WTC11 (cell line): ENCODE data around the gene IL17RB. TPM values are rescaled to one million over a fixed set of nuclear protein-coding genes. Genes with fewer than 3 reads are reported as not detected.

ENCODE experiments used
- ATAC-seq: fragments of 200-7000 bp; cut with Tn5 transposase; 2 replicates; pipeline ENCODE4 v1.10.0; 2021; ENCODE audit warnings: mild to moderate bottlenecking, moderate library complexity
- CTCF ChIA-PET: fragments of 300-600 bp; sonication (Branson Sonifier 250); formaldehyde crosslinking; loops from one replicate; lab custom pipeline; 2021; ENCODE audit warnings: antibody characterized with exemption; lab: Charles Lee
- POLR2A ChIA-PET: fragments of 350-600 bp; sonication (Branson Sonifier 250); formaldehyde crosslinking; loops from one replicate; lab custom pipeline; 2021; ENCODE audit warnings: antibody characterized with exemption; lab: Charles Lee
- DNase-seq: peaks from one replicate; pipeline ENCODE4 v3.0.0; 2021; ENCODE audit warnings: low spot score
- H3K27ac Mint-ChIP-seq: 2 replicates; pipeline ENCODE4 v1.8.0; 2021; ENCODE audit warnings: mixed read lengths
- H3K27me3 Mint-ChIP-seq: 2 replicates; pipeline ENCODE4 v1.8.0; 2021; ENCODE audit warnings: low read depth, mild to moderate bottlenecking, moderate library complexity, mixed read lengths
- H3K36me3 Mint-ChIP-seq: 2 replicates; pipeline ENCODE4 v1.8.0; 2021; ENCODE audit warnings: mixed read lengths
- H3K4me1 Mint-ChIP-seq: 2 replicates; pipeline ENCODE4 v1.8.0; 2022; ENCODE audit warnings: mixed read lengths
- H3K4me3 Mint-ChIP-seq: 2 replicates; pipeline ENCODE4 v1.8.0; 2021; ENCODE audit warnings: mild to moderate bottlenecking, moderate library complexity, mixed read lengths
- H3K9me3 Mint-ChIP-seq: 2 replicates; pipeline ENCODE4 v1.8.0; 2021; ENCODE audit warnings: mixed read lengths
- ATF1 ChIP-seq: sonication (generic); formaldehyde crosslinking; IDR thresholded peaks from 2 replicates; pipeline ENCODE4 v1.8.1; 2023; ENCODE audit warnings: mild to moderate bottlenecking, moderate library complexity, missing genetic modification reagents
- CREM ChIP-seq: sonication (generic); formaldehyde crosslinking; IDR thresholded peaks from 2 replicates; pipeline ENCODE4 v1.8.1; 2022; ENCODE audit warnings: mild to moderate bottlenecking, missing genetic modification reagents, moderate library complexity
- FOXK1 ChIP-seq: sonication (generic); formaldehyde crosslinking; IDR thresholded peaks from 2 replicates; pipeline ENCODE4 v1.8.0; 2022; ENCODE audit warnings: mild to moderate bottlenecking, moderate library complexity, missing genetic modification reagents
- JAZF1 ChIP-seq: fragments of 250-450 bp; sonication (Bioruptor Pico); IDR thresholded peaks from 2 replicates; pipeline ENCODE4 v1.9.0; 2021; ENCODE audit warnings: moderate library complexity, mild to moderate bottlenecking, inconsistent platforms
- MXD4 ChIP-seq: fragments of 250-450 bp; sonication (Bioruptor Pico); IDR thresholded peaks from 2 replicates; pipeline ENCODE4 v1.8.0; 2021; ENCODE audit warnings: mild to moderate bottlenecking, moderate library complexity, borderline replicate concordance
- MYBL2 ChIP-seq: sonication (generic); formaldehyde crosslinking; IDR thresholded peaks from 2 replicates; pipeline ENCODE4 v1.8.1; 2023; ENCODE audit warnings: mild to moderate bottlenecking, moderate library complexity, missing genetic modification reagents
- PRRX2 ChIP-seq: fragments of 250-450 bp; sonication (Bioruptor Pico); IDR thresholded peaks from 2 replicates; pipeline ENCODE4 v1.8.0; 2021; ENCODE audit warnings: mild to moderate bottlenecking
- RORB ChIP-seq: fragments of 250-450 bp; sonication (Bioruptor Pico); IDR thresholded peaks from 2 replicates; pipeline ENCODE4 v1.9.0; 2021; ENCODE audit warnings: mild to moderate bottlenecking
- SP1 ChIP-seq: sonication (generic); formaldehyde crosslinking; conservative IDR thresholded peaks from 2 replicates; pipeline ENCODE4 v1.8.1; 2022; ENCODE audit warnings: missing genetic modification reagents
- TEAD1 ChIP-seq: sonication (generic); formaldehyde crosslinking; IDR thresholded peaks from 2 replicates; pipeline ENCODE4 v1.8.0; 2022; ENCODE audit warnings: mild to moderate bottlenecking, missing genetic modification reagents
- ZNF219 ChIP-seq: sonication (generic); formaldehyde crosslinking; IDR thresholded peaks from 2 replicates; pipeline ENCODE4 v1.8.0; 2023; ENCODE audit warnings: missing genetic modification reagents, mild to moderate bottlenecking, borderline replicate concordance
- ZNF263 ChIP-seq: sonication (generic); formaldehyde crosslinking; IDR thresholded peaks from 2 replicates; pipeline ENCODE4 v1.8.1; 2022; ENCODE audit warnings: low read depth, mild to moderate bottlenecking, moderate library complexity, missing genetic modification reagents
- ZNF423 ChIP-seq: fragments of 250-450 bp; sonication (Bioruptor Pico); IDR thresholded peaks from 2 replicates; pipeline ENCODE4 v2.1.2; 2022; ENCODE audit warnings: mild to moderate bottlenecking, moderate library complexity
- total RNA-seq: library from RNA; stranded (reverse); gene quantifications from 3 replicates; pipeline ENCODE4 v1.2.3, GENCODE V29; 2021
- TF ChIP-seq, protein P1 (sequence below): sonication (generic); formaldehyde crosslinking; IDR thresholded peaks from 2 replicates; pipeline ENCODE4 v1.8.1; 2023; ENCODE audit warnings: mild to moderate bottlenecking, missing genetic modification reagents, moderate library complexity
- TF ChIP-seq, protein P2 (sequence below): fragments of 250-450 bp; sonication (Bioruptor Pico); conservative IDR thresholded peaks from 2 replicates; pipeline ENCODE4 v1.9.0; 2021; ENCODE audit warnings: mild to moderate bottlenecking
- TF ChIP-seq, protein P3 (sequence below): sonication (generic); formaldehyde crosslinking; IDR thresholded peaks from 2 replicates; pipeline ENCODE4 v1.8.0; 2022; ENCODE audit warnings: mild to moderate bottlenecking, missing genetic modification reagents
- TF ChIP-seq, protein P4 (sequence below): sonication (generic); formaldehyde crosslinking; IDR thresholded peaks from 2 replicates; pipeline ENCODE4 v1.8.1; 2023; ENCODE audit warnings: mild to moderate bottlenecking, missing genetic modification reagents, moderate library complexity
- TF ChIP-seq, protein P5 (sequence below): sonication (generic); formaldehyde crosslinking; IDR thresholded peaks from 2 replicates; pipeline ENCODE4 v1.8.1; 2023; ENCODE audit warnings: mild to moderate bottlenecking, moderate library complexity, missing genetic modification reagents

Gene IL17RB
- total RNA-seq, 1 experiment from 2014 or later, result 5.6 TPM

DNA sequence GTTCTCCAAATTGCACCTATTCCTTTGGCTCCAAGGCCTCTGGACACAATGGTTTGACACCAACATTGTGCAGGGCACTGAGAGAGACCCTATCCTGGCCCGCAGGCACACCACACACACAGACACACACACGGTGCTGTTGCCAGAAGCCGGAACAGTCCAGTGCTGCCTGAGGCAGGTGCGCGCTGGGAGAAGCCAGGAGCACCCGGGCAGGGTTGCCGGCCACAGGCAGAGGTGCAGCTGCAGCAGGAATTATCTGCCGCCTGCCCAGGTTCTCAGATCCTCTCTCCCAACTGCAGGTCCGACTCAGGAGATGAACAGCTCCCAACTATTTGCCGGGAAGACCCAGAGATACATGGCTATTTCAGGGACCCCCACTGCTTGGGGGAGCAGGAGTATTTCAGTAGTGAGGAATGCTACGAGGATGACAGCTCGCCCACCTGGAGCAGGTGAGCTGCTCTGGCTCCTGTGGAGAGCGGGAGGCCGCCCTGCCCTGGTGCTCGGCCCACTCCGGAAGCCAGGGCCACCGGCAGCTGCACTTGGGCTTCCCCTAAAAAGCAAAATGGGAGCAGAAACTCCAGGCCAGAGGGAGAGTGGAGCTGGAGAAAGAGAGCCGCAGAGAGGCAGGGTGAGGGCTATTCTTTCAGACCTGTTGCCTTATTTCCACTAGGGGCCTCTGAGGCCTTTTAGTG lies 43.1 kb upstream of the IL17RB start:
- DNase-seq, result no peak
- CTCF ChIA-PET, result interaction anchor here (1.0 to 2.2 kb wide), 3 partner anchors 11 to 93 kb away, joined by 4 to 8 read pairs (median 4); no protein-coding TSS in a partner anchor
- Mint-ChIP-seq H3K4me1 (peaks cover 15% of the 10 kb centered on the region), H3K36me3 (no peaks in the 10 kb centered on the region), H3K27ac (no peak overlapping the region), H3K27me3 (no peaks in the 10 kb centered on the region), H3K9me3 (no peaks in the 10 kb centered on the region), H3K4me3 (no peak overlapping the region)
- TF ChIP-seq PRRX2 (CRISPR knock-in tag) (no peak), ZNF219 (no peak), ATF1 (no peak), CREM (no peak), MXD4 (CRISPR knock-in tag) (no peak), TEAD1 (CRISPR knock-in tag) (no peak), RORB (CRISPR knock-in tag) (no peak), ZNF423 (no peak), JAZF1 (CRISPR knock-in tag) (no peak), MYBL2 (no peak), ZNF263 (CRISPR knock-in tag) (no peak), FOXK1 (CRISPR knock-in tag) (no peak), SP1 (CRISPR knock-in tag) (no peak)
- TF ChIP-seq, protein P1, sequence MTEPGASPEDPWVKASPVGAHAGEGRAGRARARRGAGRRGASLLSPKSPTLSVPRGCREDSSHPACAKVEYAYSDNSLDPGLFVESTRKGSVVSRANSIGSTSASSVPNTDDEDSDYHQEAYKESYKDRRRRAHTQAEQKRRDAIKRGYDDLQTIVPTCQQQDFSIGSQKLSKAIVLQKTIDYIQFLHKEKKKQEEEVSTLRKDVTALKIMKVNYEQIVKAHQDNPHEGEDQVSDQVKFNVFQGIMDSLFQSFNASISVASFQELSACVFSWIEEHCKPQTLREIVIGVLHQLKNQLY (CRISPR knock-in tag), result no peak
- TF ChIP-seq, protein P2, sequence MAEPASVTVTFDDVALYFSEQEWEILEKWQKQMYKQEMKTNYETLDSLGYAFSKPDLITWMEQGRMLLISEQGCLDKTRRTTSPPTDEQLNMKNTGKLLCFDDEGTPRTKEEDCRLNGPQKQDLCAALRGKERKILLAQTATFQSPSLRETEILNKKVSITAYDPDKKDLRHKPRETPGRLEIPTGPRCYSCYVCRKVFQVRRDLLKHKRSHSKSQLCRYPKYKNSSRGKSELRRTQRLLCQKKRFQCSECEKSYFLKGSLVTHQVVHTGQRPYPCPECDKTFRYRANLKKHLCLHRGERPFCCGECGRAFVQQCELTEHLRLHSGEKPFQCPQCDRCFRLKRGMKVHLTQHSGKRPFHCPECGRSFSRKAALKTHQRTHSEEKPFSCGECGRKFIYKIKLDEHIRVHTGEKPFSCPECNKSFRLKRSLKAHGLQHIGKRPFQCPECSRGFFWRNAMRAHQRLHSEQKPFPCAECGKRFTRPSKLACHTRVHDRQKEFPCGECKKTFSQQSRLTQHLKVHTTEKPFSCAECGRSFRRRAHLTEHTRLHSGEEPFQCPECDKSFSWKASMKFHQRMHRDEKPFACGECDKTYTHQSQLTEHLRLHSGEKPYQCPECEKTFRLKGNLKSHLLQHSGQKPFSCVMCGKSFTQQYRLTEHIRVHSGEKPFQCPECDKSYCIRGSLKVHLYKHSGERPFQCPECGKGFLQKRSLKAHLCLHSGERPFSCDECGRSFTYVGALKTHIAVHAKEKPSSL, result no peak
- TF ChIP-seq, protein P3, sequence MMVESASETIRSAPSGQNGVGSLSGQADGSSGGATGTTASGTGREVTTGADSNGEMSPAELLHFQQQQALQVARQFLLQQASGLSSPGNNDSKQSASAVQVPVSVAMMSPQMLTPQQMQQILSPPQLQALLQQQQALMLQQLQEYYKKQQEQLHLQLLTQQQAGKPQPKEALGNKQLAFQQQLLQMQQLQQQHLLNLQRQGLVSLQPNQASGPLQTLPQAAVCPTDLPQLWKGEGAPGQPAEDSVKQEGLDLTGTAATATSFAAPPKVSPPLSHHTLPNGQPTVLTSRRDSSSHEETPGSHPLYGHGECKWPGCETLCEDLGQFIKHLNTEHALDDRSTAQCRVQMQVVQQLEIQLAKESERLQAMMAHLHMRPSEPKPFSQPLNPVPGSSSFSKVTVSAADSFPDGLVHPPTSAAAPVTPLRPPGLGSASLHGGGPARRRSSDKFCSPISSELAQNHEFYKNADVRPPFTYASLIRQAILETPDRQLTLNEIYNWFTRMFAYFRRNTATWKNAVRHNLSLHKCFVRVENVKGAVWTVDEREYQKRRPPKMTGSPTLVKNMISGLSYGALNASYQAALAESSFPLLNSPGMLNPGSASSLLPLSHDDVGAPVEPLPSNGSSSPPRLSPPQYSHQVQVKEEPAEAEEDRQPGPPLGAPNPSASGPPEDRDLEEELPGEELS (CRISPR knock-in tag), result no peak
- TF ChIP-seq, protein P4, sequence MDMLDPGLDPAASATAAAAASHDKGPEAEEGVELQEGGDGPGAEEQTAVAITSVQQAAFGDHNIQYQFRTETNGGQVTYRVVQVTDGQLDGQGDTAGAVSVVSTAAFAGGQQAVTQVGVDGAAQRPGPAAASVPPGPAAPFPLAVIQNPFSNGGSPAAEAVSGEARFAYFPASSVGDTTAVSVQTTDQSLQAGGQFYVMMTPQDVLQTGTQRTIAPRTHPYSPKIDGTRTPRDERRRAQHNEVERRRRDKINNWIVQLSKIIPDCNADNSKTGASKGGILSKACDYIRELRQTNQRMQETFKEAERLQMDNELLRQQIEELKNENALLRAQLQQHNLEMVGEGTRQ (CRISPR knock-in tag), result no peak
- TF ChIP-seq, protein P5, sequence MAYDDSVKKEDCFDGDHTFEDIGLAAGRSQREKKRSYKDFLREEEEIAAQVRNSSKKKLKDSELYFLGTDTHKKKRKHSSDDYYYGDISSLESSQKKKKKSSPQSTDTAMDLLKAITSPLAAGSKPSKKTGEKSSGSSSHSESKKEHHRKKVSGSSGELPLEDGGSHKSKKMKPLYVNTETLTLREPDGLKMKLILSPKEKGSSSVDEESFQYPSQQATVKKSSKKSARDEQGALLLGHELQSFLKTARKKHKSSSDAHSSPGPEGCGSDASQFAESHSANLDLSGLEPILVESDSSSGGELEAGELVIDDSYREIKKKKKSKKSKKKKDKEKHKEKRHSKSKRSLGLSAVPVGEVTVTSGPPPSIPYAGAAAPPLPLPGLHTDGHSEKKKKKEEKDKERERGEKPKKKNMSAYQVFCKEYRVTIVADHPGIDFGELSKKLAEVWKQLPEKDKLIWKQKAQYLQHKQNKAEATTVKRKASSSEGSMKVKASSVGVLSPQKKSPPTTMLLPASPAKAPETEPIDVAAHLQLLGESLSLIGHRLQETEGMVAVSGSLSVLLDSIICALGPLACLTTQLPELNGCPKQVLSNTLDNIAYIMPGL, result no peak
- POLR2A ChIA-PET, result no interaction called here
- ATAC-seq, result no peak; the same call in 1 of the 2 replicates
